GM21367 (cell line): ENCODE results near the gene APAF1.
"Not testable (repeated sequence)": the region's sequence is repeated elsewhere in the genome, so short reads cannot be mapped to it uniquely, and the experiment has no call there.

Experiments used
- ATAC-seq: cut with Tn5 transposase; IDR thresholded peaks from one replicate; pipeline ENCODE4 v1.9.1; 2021; ENCODE audit not compliant: unreplicated experiment

The APAF1 gene

DNA sequence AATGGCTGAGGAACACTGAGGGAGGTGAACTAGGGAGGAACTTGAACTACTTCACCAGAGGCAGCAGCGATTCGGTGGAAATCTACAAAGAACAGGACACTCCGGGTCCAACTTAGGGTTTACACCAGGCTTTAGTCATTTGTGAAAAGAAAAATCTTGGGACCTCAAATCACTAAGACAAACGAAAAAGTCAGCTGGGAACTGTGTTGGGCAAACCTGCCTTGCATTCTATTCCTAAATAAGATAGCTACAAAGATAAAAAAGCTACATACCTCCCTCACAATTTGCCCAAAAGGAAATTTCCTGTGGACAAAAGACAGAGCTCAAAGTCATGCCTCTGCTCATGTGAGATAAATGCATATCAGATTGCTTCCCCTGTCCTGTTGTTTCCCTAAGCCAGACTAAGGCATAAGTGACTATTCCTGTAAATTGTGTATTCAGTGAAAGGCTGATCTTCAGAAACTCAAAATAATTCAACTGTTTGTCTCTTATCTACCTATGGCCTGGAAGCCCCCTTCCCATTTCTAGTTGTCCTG is 106.6 kb downstream of the APAF1 start:
- no peak for ATAC-seq

DNA sequence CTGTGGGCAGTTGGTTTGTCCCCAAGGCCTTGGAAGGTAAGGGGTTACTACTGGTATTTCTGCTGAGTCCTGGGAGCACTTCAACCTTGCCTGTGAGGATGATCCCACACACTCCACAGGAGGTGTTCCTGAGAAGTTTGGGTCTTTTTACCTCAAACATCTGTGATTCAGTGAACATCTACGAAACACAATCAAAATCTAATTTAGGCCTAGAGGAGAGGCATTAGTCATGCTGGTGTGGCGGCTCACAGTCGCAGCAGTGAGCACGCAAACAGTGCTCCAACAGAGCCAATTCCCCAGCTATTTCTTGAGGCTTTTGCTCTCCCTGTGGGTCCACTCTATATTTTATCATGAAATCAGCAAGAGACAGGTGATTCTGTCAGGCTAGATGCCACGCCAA is 107.6 kb downstream of the APAF1 start:
- ATAC-seq: no peak

DNA sequence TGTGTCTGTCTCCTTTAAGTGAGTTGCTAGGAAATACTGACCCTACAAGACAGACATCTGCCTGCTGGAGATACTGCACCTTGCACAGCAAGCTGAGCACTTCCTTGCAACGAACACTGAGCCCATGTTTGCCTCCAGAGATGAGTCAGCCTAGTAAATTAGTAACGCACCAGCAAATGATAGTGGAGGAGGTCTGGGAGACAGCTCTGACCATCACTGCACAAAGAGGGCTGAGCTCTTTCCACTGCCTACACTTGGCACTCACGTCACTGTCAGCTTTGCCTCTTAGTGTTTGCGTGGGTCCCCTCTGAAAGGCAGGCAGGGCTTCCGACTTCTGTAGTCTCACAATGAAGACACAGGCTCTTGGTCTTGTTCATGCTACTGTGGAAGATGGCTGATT is 109.0 kb downstream of the APAF1 start:
- peak; percentile 98 for ATAC-seq

DNA sequence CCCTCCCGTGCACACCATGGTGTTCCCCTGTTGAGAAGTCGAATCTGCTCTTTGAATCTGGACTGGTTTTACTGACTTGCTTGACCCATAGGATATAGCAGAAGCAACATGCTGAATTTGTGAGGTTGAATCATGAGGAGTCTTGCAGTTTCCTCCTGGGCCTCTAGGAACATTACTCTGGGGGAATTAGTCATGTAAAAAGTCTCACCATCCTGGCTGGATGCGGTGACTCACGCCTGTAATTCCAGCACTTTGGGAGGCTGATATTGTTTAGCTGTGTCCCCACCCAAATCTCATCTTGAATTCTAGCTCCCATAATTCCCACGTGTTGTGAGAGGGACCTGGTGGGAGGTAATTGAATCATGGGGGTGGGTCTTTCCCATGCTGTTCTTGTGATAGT is 110.8 kb downstream of the APAF1 start:
- ATAC-seq: not testable (repeated sequence)

DNA sequence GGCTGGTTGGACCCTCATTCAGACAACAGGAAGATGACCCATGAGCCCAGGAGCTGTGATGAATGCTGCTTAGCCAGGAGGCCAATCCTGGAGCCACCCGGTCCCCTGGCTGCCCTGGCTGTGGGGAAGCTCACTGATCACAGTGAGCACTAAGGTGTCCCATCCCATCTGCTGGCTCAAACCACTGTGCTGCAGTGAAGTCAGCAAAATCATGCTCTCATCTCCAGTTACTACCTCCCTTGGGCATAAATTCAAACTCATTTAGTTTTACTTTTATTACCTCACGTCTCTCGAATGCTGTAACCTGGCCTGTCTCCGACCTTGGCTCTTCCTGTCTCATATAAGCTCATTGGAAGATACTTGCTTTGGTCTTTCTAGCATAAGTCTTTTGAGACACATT is 112.4 kb downstream of the APAF1 start:
- no peak for ATAC-seq

DNA sequence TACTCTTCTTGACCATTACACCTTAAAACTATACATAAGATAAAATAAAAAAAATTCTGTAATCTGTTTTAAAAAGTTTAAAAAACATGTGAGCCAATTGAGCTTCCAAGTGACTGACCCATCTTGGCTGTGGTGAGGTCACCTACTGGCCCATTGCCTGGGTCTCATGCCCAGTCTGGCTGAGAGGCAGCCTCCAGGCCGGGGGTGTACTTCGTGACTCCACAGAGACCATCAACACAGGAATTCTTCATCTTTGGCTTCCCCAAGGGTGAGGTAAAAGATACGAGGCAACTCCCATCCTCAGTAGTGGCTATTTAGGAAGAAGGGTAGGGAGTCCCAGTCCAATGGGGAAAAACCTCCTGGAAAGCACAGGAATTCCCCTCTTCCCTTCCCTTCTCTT is 113.2 kb downstream of the APAF1 start:
- ATAC-seq: no peak

DNA sequence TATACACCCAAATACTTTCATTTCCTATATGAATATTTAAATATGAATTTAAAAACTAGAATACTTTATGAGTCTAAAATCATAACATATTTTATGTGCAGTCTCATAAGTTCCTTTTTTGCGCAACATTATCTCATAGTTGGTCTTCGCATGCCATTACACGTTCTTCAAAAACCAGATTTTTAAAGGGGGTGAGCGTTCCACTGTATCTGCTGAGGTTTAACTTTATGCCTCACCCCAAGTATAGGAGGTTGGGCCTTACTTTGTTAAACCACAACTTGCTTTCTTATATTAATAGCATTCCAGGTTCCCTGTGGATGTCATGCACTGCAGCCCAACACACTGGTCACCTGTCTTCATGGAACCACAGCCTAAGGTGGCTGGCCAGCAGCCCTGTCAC is 118.6 kb downstream of the APAF1 start:
- no peak for ATAC-seq

DNA sequence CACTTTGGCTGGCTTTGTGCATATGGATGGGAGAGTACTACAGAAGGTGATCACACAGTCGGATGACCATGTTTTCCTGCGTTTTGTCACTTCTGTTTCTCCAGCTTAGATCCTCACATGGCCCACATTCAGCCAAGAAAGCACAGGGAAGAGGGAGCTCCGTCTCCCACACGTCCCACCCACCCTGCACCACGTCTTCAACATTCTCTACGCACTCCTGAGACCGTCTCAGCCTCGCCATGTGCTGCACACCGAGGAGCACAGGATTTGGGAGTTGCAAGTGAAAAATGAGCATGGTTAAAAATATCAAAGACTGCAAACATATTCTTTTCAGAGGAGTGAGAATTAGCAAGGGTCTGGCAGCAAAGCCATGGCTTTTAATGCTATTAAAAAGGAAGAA is 122.2 kb downstream of the APAF1 start:
- ATAC-seq: no peak

DNA sequence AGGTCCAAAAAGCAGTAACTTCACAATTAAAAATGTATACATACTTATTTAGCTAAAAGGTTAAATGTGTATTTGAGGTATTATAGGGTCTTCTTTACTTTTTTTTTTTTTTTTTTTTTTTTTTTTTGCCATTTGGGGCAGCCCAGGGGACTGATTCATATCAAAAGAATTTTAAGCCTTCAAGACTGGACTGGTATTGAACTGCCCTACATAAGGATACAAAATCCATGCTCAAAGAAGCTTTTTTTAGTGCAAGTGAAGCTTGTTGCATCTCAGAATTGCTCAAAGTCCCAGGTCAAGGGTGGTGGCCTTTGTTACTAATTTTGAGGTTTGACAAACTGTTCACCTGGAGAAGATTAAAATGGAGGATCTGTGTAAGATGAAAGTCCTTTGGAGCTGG is 124.0 kb downstream of the APAF1 start:
- ATAC-seq: no peak

DNA sequence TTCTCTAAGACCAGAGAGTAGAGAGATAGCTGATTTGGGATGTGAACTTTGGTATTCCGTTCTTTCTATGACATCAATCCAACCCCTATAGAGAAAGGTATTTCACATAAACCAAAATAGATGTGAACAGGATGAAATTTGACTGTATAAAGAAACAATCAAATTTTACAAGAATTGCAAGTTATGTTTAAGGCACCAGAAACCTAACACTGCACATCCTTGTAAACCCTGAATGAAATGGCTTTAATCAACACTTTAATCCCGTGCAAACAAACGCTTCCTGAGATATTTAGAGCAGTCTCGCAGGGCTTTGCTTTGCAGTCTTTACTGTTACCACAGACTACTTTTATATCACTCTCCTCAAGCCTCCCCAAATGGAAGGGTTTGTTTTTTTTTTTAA is 125.1 kb downstream of the APAF1 start:
- no peak for ATAC-seq

DNA sequence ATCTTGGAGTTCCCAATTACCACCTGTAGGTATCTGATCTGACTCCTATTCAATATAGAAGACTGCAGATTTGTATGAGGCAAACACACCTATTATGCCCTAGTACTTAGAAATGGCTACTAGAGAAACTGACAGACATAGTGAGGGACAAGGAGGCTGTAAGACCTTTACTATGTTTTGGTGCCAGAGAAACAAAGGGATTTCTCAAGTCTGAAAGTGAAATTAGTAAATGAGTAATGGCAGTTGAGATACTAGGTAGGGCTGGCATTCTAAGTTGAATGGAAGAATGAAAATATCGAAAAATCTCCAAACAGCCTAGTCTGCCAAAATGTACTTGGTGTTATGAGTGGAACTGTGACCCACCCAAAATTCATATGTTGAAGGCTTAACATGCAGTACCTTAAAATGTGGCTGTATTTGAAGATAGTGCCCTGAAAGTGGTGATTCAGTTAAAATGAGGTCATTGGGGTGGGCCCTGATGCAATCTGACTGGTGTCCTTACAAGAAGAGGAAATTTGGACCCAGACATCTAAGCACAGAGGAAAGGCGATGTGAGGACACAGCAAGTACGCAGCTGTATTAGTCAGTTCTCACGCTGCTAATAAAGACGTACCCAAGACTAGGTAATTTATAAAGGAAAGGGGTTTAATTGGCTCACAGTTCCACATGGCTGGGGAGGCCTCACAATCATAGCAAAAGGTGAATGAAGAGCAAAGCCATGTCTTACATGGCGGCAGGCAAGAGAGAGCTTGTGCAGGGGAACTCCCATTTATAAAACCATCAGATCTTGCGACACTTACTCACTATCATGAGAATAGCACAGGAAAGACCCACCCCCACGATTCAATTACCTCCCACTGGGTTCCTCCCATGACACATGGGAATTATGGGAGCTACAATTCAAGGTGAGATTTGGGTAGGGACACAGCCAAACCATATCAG is 127.0 kb downstream of the APAF1 start:
- no peak for ATAC-seq

DNA sequence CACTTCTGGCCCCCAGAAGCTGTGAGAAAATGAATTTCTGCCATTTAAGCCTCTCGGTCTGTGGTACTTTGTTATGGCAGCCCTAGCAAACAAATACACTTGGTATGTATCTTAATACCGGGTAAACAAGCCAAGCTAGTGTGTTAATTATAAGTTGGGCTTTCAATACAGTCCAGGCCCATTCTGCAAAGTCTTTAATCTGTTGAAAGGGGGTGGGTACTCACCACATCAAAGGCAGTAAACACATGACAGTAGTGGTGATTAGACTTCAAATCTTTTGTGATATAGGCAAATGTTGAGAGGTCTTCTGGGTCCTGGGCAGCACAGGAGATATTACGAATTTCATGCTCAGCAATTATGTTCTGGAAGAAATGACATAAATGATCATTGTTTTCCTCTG is 127.7 kb downstream of the APAF1 start:
- ATAC-seq: no peak

DNA sequence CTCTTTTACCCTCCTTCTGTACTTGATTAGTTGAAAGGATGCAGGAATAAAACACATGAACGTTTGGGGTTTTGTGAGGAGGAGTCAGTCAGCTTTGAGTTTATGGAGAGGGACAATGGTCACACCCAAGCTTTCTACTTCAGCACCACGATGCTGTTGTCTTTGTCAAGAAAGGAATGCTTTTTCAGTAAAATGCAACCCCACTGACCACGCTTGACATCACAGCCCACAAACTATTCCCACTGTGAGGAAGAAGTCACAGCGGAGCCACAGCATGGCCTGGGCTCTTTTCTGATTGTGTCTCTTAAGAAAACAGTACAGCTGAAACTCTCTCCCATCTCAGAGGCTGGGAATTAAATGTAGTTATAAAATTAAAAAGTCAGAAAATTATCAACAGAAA is 135.2 kb downstream of the APAF1 start:
- ATAC-seq: no peak

DNA sequence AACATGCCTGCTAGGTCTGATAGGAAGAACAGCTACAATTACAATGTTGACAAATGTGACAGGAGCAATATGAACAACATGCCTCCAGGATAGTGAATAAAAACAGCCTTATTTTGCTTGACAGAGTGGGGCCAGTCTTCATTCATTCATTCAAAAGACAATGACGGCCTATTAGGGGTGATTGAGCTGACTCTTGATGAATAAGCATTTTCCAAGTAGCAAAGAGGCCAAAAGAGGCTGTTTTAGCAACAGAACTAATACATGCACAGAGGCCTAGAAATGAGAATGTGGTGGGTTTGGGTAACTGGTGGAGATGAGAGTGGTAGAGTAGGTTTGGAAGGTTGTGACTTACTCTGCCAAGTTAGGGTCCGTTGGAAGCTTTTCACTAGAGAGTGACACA is 138.3 kb downstream of the APAF1 start:
- no peak for ATAC-seq
